Measurements from ENCODE around the gene POLR2A. TPM values are rescaled to one million over a fixed set of nuclear protein-coding genes. Genes with fewer than 3 reads are reported as not detected.
"Not testable (repeated sequence)": the region's sequence is repeated elsewhere in the genome, so short reads cannot be mapped to it uniquely, and the experiment has no call there.

POLR2A gene
- total RNA-seq, 1 donor from 2014 or later = 230 TPM

- H3K27ac Mint-ChIP-seq = peak overlapping the region; percentile 16
- intact Hi-C loops (cut with micrococcal nuclease) = no loop called here
- no peak overlapping the region for H3K4me3 Mint-ChIP-seq
- no peaks in the 10 kb centered on the region for H3K9me3 Mint-ChIP-seq
- H3K4me1 Mint-ChIP-seq = peaks cover 4% of the 10 kb centered on the region
- DNase-seq = peak; percentile 51
- H3K27me3 Mint-ChIP-seq = no peaks in the 10 kb centered on the region
- peaks cover 10% of the 10 kb centered on the region for H3K36me3 Mint-ChIP-seq (ENCODE audit: low read depth)
Measured at GRCh38 chr17:7466639-7467341, 17.4 kb upstream of the POLR2A start.

- Mint-ChIP-seq H3K27ac (no peak overlapping the region), H3K4me1 (peaks cover 7% of the 10 kb centered on the region), H3K36me3 (ENCODE audit: low read depth) (peaks cover 10% of the 10 kb centered on the region), H3K27me3 (no peaks in the 10 kb centered on the region), H3K9me3 (no peaks in the 10 kb centered on the region), H3K4me3 (no peak overlapping the region)
- intact Hi-C loops (cut with micrococcal nuclease) = no loop called here
- DNase-seq = no peak
Measured at GRCh38 chr17:7467498-7467897, 16.7 kb upstream of the POLR2A start.

GRCh38 chr17:7468290-7468689, 15.9 kb upstream of the POLR2A start:
- DNase-seq = no peak
- H3K4me3 Mint-ChIP-seq = no peak overlapping the region
- H3K4me1 Mint-ChIP-seq = peaks cover 7% of the 10 kb centered on the region
- peaks cover 10% of the 10 kb centered on the region for H3K36me3 Mint-ChIP-seq (ENCODE audit: low read depth)
- H3K27ac Mint-ChIP-seq = no peak overlapping the region
- intact Hi-C loops (cut with micrococcal nuclease) = no loop called here
- no peaks in the 10 kb centered on the region for H3K27me3 Mint-ChIP-seq
- H3K9me3 Mint-ChIP-seq = no peaks in the 10 kb centered on the region

DNA sequence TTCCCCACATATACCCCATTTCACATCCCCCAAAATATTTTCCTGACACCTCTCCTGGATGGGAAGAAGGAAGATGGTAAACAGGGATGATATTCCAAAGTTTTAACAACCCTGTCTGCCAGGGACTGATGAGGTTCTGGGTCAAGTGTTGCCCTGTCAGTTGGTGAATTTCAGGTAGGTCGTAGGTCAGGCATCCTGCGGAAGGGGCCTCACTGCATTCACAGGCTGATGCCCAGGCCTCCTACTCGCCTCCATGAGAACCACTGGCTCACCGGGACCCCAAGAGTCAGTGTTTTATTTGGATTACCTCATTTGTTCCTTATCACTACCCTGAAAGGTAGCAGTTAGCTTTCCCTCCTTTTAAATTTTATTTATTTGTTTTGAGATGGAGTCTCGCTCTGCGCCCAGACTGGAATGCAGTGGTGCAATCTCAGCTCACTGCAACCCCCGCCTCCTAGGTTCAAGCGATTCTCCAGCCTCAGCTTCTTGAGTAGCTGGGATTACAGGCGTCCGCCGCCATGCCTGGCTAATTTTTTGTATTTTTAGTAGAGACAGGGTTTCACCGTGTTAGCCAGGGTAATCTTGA, 15.3 kb upstream of the POLR2A start:
- Mint-ChIP-seq H3K27ac (no peak overlapping the region), H3K4me1 (peaks cover 7% of the 10 kb centered on the region), H3K36me3 (ENCODE audit: low read depth) (peaks cover 10% of the 10 kb centered on the region), H3K9me3 (no peaks in the 10 kb centered on the region), H3K27me3 (no peaks in the 10 kb centered on the region), H3K4me3 (no peak overlapping the region)
- DNase-seq = no peak
- intact Hi-C loops (cut with micrococcal nuclease) = no loop called here

DNA sequence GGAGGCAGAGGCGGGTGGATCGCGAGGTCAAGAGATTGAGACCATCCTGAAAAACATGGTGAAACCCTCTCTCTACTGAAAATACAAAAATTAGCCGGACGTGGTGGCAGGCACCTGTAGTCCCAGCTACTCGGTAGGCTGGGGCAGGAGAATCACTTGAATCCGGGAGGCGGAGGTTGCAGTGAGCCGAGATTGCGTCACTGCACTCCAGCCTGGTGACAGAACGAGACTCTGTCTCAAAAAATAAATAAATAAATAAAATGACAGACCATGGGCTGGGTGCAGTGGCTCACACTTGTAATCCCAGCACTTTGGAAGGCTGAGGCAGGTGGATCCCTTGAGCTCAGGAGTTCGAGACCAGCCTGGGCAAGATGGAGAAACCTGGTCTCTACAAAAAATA, 14.3 kb upstream of the POLR2A start:
- intact Hi-C loops (cut with micrococcal nuclease); H3K36me3 Mint-ChIP-seq (ENCODE audit: low read depth); H3K27me3 Mint-ChIP-seq; H3K4me1 Mint-ChIP-seq; H3K27ac Mint-ChIP-seq; H3K4me3 Mint-ChIP-seq; H3K9me3 Mint-ChIP-seq; DNase-seq: not testable (repeated sequence)

GRCh38 chr17:7470457-7470973, 13.7 kb upstream of the POLR2A start:
- H3K27ac Mint-ChIP-seq; H3K36me3 Mint-ChIP-seq (ENCODE audit: low read depth); H3K9me3 Mint-ChIP-seq; H3K4me3 Mint-ChIP-seq; H3K4me1 Mint-ChIP-seq; intact Hi-C loops (cut with micrococcal nuclease); DNase-seq; H3K27me3 Mint-ChIP-seq: not testable (repeated sequence)

DNA sequence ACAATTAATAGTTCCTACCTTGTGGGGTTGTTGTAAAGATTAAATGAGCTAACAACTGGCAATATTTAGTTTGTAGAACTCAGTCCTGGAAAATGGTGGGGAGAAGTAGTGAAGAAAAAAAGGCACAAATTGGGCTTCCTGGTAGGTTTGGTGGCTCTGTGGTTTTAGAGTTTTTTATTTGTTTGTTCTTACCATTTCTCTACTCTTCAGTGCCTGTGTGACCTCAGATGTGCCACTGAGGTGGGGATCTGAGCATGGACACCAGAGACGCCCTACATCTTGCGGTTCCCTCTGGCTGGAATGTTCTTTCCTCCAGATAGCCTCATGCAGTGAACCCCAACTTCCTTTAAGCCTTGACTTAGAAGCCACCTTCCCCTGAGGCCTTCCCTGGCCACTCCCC, 12.4 kb upstream of the POLR2A start:
- Mint-ChIP-seq H3K4me1 (peaks cover 17% of the 10 kb centered on the region), H3K36me3 (ENCODE audit: low read depth) (peaks cover 8% of the 10 kb centered on the region), H3K27me3 (no peaks in the 10 kb centered on the region), H3K4me3 (no peak overlapping the region), H3K9me3 (no peaks in the 10 kb centered on the region), H3K27ac (no peak overlapping the region)
- DNase-seq = no peak
- intact Hi-C loops (cut with micrococcal nuclease) = no loop called here

- H3K9me3 Mint-ChIP-seq; DNase-seq; intact Hi-C loops (cut with micrococcal nuclease); H3K36me3 Mint-ChIP-seq (ENCODE audit: low read depth); H3K27ac Mint-ChIP-seq; H3K4me3 Mint-ChIP-seq; H3K27me3 Mint-ChIP-seq: not testable (repeated sequence)
- peaks cover 36% of the 10 kb centered on the region for H3K4me1 Mint-ChIP-seq
Measured at GRCh38 chr17:7474767-7475166, 9.4 kb upstream of the POLR2A start.

DNA sequence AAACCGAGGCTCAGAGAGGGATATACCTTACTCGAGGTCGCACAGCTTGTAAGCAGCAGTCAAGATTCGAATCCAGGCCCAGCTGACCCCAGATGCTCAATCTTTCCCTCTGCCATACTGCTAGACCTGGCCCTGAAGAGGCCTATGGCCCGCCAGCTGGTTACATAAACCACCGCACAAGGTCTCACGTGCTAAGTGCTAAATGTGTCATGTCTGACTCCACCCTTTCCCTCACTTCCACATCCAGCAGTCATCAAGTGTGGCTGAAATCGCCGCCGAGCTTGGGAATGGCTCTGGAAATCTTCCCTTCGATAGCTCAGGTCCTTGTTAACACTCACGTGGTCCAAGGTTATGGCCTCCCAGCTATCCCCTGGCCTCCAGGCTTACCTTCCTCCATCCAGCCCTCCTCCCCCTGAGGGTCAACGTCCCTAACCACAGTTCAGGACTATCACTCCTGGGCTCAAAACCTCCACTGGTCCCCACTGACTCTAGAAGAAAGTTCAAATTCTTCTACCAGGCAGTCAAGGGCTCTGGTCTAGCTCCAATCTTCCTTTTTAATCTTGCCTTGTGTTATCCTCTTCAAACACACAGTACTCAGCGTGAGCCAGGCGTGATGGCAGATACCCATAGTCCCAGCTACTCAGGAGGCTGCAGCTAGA, 8.3 kb upstream of the POLR2A start:
- peaks cover 43% of the 10 kb centered on the region for H3K4me1 Mint-ChIP-seq
- H3K27me3 Mint-ChIP-seq = no peaks in the 10 kb centered on the region
- H3K36me3 Mint-ChIP-seq (ENCODE audit: low read depth) = peaks cover 7% of the 10 kb centered on the region
- intact Hi-C loops (cut with micrococcal nuclease) = no loop called here
- H3K4me3 Mint-ChIP-seq = no peak overlapping the region
- H3K27ac Mint-ChIP-seq = no peak overlapping the region
- DNase-seq = no peak
- no peaks in the 10 kb centered on the region for H3K9me3 Mint-ChIP-seq

- H3K9me3 Mint-ChIP-seq = no peaks in the 10 kb centered on the region
- peak overlapping the region; percentile 4 for H3K4me3 Mint-ChIP-seq
- intact Hi-C loops (cut with micrococcal nuclease) = no loop called here
Measured at GRCh38 chr17:7476494-7476893, 7.7 kb upstream of the POLR2A start.

DNA sequence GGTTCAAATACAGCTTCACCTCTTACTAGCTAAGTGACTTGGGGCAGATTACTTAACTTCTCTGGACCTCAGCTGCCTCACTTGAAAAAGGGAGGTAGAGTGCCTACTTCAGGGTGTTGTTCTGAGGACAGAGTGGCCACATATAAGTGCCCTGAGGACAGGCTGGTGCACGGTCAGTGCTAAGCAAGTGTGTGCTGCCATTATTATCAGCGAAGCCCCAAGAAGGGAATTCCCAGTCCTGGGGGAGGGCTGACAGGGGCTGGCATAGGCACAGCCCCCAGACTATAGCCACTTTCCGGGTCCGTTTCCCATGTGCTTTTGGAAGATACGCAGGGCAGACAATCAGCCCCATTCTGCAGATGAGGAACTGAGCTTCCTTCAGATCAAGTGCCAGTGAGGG, 7.2 kb upstream of the POLR2A start:
- no peak for DNase-seq
- Mint-ChIP-seq H3K36me3 (ENCODE audit: low read depth) (peaks cover 7% of the 10 kb centered on the region), H3K4me1 (peaks cover 41% of the 10 kb centered on the region), H3K9me3 (no peaks in the 10 kb centered on the region), H3K27me3 (no peaks in the 10 kb centered on the region), H3K27ac (no peak overlapping the region), H3K4me3 (peak overlapping the region; percentile 4)
- intact Hi-C loops (cut with micrococcal nuclease) = no loop called here

More at GRCh38 chr17:7476494-7476893, 7.7 kb upstream of the POLR2A start:
- H3K27ac Mint-ChIP-seq = peak overlapping the region; percentile 43
- H3K27me3 Mint-ChIP-seq = no peaks in the 10 kb centered on the region
- peaks cover 43% of the 10 kb centered on the region for H3K4me1 Mint-ChIP-seq
- DNase-seq = no peak
- H3K36me3 Mint-ChIP-seq (ENCODE audit: low read depth) = peaks cover 7% of the 10 kb centered on the region

- H3K9me3 Mint-ChIP-seq = no peaks in the 10 kb centered on the region
- peak overlapping the region; percentile 78 for H3K27ac Mint-ChIP-seq
- no peaks in the 10 kb centered on the region for H3K27me3 Mint-ChIP-seq
- H3K36me3 Mint-ChIP-seq (ENCODE audit: low read depth) = peaks cover 7% of the 10 kb centered on the region
- peaks cover 45% of the 10 kb centered on the region for H3K4me1 Mint-ChIP-seq
- H3K4me3 Mint-ChIP-seq = peak overlapping the region; percentile 90
- intact Hi-C loops (cut with micrococcal nuclease) = loop anchor here (1.0 kb wide), 1 partner anchor 21 kb away; no protein-coding TSS in a partner anchor
- no peak for DNase-seq
Measured at GRCh38 chr17:7477392-7478275, 6.5 kb upstream of the POLR2A start.

All from activated CD4-positive, alpha-beta T cell treated with anti-CD3 and anti-CD28 coated beads, Interleukin-2, amount 10 ng/mL, durations not matched to agents 24 days and 14 days (primary cell).